ENCODE results near the gene ITGB4.

The ITGB4 gene

GRCh38 chr17:75720656-75721462, at the start of gene ITGB4:
ITGB4 (plus strand) TSS chr17:75721459; CDS start chr17:75724704, 3,245 bp downstream.
- Mint-ChIP-seq H3K27ac (peak within 1 kb of the TSS; percentile 47), H3K4me3 (peak within 1 kb of the TSS; percentile 72), H3K9me3 (no peaks in the 10 kb centered on the region), H3K36me3 (no peaks in the 10 kb centered on the region), H3K27me3 (peaks cover 34% of the 10 kb centered on the region), H3K4me1 (peaks cover 8% of the 10 kb centered on the region)
- ATAC-seq, result peak; percentile 84

- Mint-ChIP-seq H3K9me3 (no peaks in the 10 kb centered on the region), H3K4me1 (peaks cover 28% of the 10 kb centered on the region), H3K27ac (no peak overlapping the region), H3K36me3 (peaks cover 23% of the 10 kb centered on the region), H3K4me3 (no peak overlapping the region), H3K27me3 (no peaks in the 10 kb centered on the region)
- no peak for ATAC-seq
These were observed 49.2 kb upstream of the ITGB4 start for GRCh38 chr17:75672011-75672410.

GRCh38 chr17:75673487-75673886, 47.8 kb upstream of the ITGB4 start:
- no peak for ATAC-seq
- Mint-ChIP-seq H3K4me1 (peaks cover 29% of the 10 kb centered on the region), H3K36me3 (peaks cover 21% of the 10 kb centered on the region), H3K27me3 (no peaks in the 10 kb centered on the region), H3K9me3 (no peaks in the 10 kb centered on the region), H3K4me3 (no peak overlapping the region), H3K27ac (no peak overlapping the region)

GRCh38 chr17:75676461-75676860, 44.8 kb upstream of the ITGB4 start:
- no peak overlapping the region for H3K4me3 Mint-ChIP-seq
- H3K27me3 Mint-ChIP-seq, result no peaks in the 10 kb centered on the region
- peaks cover 25% of the 10 kb centered on the region for H3K4me1 Mint-ChIP-seq
- H3K36me3 Mint-ChIP-seq, result peaks cover 26% of the 10 kb centered on the region
- H3K9me3 Mint-ChIP-seq, result no peaks in the 10 kb centered on the region
- no peak overlapping the region for H3K27ac Mint-ChIP-seq
- no peak for ATAC-seq

GRCh38 chr17:75679706-75680211, 41.5 kb upstream of the ITGB4 start:
- H3K27ac Mint-ChIP-seq, result no peak overlapping the region
- H3K36me3 Mint-ChIP-seq, result peaks cover 24% of the 10 kb centered on the region
- H3K4me3 Mint-ChIP-seq, result no peak overlapping the region
- H3K9me3 Mint-ChIP-seq, result no peaks in the 10 kb centered on the region
- ATAC-seq, result no peak
- no peaks in the 10 kb centered on the region for H3K27me3 Mint-ChIP-seq
- peaks cover 31% of the 10 kb centered on the region for H3K4me1 Mint-ChIP-seq

GRCh38 chr17:75680431-75680830, 40.8 kb upstream of the ITGB4 start:
- ATAC-seq, result no peak
- H3K27me3 Mint-ChIP-seq, result no peaks in the 10 kb centered on the region
- H3K27ac Mint-ChIP-seq, result no peak overlapping the region
- H3K4me1 Mint-ChIP-seq, result peaks cover 32% of the 10 kb centered on the region
- no peak overlapping the region for H3K4me3 Mint-ChIP-seq
- H3K9me3 Mint-ChIP-seq, result no peaks in the 10 kb centered on the region
- peaks cover 30% of the 10 kb centered on the region for H3K36me3 Mint-ChIP-seq

GRCh38 chr17:75681289-75681688, 40.0 kb upstream of the ITGB4 start:
- ATAC-seq, result no peak
- Mint-ChIP-seq H3K27me3 (no peaks in the 10 kb centered on the region), H3K27ac (no peak overlapping the region), H3K9me3 (no peaks in the 10 kb centered on the region), H3K36me3 (peaks cover 33% of the 10 kb centered on the region), H3K4me3 (no peak overlapping the region), H3K4me1 (peaks cover 40% of the 10 kb centered on the region)

- no peaks in the 10 kb centered on the region for H3K27me3 Mint-ChIP-seq
- H3K9me3 Mint-ChIP-seq, result no peaks in the 10 kb centered on the region
- H3K36me3 Mint-ChIP-seq, result peaks cover 38% of the 10 kb centered on the region
- no peak overlapping the region for H3K27ac Mint-ChIP-seq
- peaks cover 57% of the 10 kb centered on the region for H3K4me1 Mint-ChIP-seq
- no peak for ATAC-seq
- no peak overlapping the region for H3K4me3 Mint-ChIP-seq
These were observed 37.7 kb upstream of the ITGB4 start for GRCh38 chr17:75683583-75683982.

- Mint-ChIP-seq H3K27ac (no peak overlapping the region), H3K36me3 (peaks cover 34% of the 10 kb centered on the region), H3K9me3 (no peaks in the 10 kb centered on the region), H3K4me3 (no peak overlapping the region), H3K4me1 (peaks cover 62% of the 10 kb centered on the region), H3K27me3 (no peaks in the 10 kb centered on the region)
- no peak for ATAC-seq
These were observed 37.0 kb upstream of the ITGB4 start for GRCh38 chr17:75684249-75684648.

GRCh38 chr17:75684924-75685323, 36.3 kb upstream of the ITGB4 start:
- no peak for ATAC-seq
- Mint-ChIP-seq H3K27ac (peak overlapping the region; percentile 90), H3K36me3 (peaks cover 30% of the 10 kb centered on the region), H3K27me3 (no peaks in the 10 kb centered on the region), H3K9me3 (no peaks in the 10 kb centered on the region), H3K4me3 (no peak overlapping the region), H3K4me1 (peaks cover 62% of the 10 kb centered on the region)

GRCh38 chr17:75685499-75685898, 35.8 kb upstream of the ITGB4 start:
- no peaks in the 10 kb centered on the region for H3K9me3 Mint-ChIP-seq
- H3K27me3 Mint-ChIP-seq, result no peaks in the 10 kb centered on the region
- H3K4me3 Mint-ChIP-seq, result no peak overlapping the region
- no peak for ATAC-seq
- peak overlapping the region; percentile 90 for H3K27ac Mint-ChIP-seq
- H3K4me1 Mint-ChIP-seq, result peaks cover 63% of the 10 kb centered on the region
- H3K36me3 Mint-ChIP-seq, result peaks cover 24% of the 10 kb centered on the region

- peaks cover 23% of the 10 kb centered on the region for H3K36me3 Mint-ChIP-seq
- peak overlapping the region; percentile 47 for H3K4me3 Mint-ChIP-seq
These were observed 32.9 kb upstream of the ITGB4 start for GRCh38 chr17:75688209-75688825.

GRCh38 chr17:75689441-75689873, 31.8 kb upstream of the ITGB4 start:
- Mint-ChIP-seq H3K4me3 (peak overlapping the region; percentile 65), H3K27me3 (no peaks in the 10 kb centered on the region), H3K27ac (peak overlapping the region; percentile 90), H3K4me1 (peaks cover 73% of the 10 kb centered on the region), H3K36me3 (peaks cover 28% of the 10 kb centered on the region), H3K9me3 (no peaks in the 10 kb centered on the region)
- ATAC-seq, result peak; percentile 89

More at GRCh38 chr17:75688209-75688825, 32.9 kb upstream of the ITGB4 start:
- Mint-ChIP-seq H3K4me1 (peaks cover 80% of the 10 kb centered on the region), H3K27ac (peak overlapping the region; percentile 90), H3K27me3 (no peaks in the 10 kb centered on the region), H3K9me3 (no peaks in the 10 kb centered on the region)
- ATAC-seq, result no peak

GRCh38 chr17:75691371-75691791, 29.9 kb upstream of the ITGB4 start:
- Mint-ChIP-seq H3K27me3 (no peaks in the 10 kb centered on the region), H3K4me1 (peaks cover 55% of the 10 kb centered on the region), H3K4me3 (no peak overlapping the region), H3K9me3 (no peaks in the 10 kb centered on the region), H3K36me3 (peaks cover 27% of the 10 kb centered on the region), H3K27ac (peak overlapping the region; percentile 90)
- ATAC-seq, result no peak

GRCh38 chr17:75691801-75692626, 29.2 kb upstream of the ITGB4 start:
- no peaks in the 10 kb centered on the region for H3K9me3 Mint-ChIP-seq
- peak overlapping the region; percentile 90 for H3K27ac Mint-ChIP-seq
- no peak for ATAC-seq
- peaks cover 49% of the 10 kb centered on the region for H3K4me1 Mint-ChIP-seq
- peaks cover 28% of the 10 kb centered on the region for H3K36me3 Mint-ChIP-seq
- no peak overlapping the region for H3K4me3 Mint-ChIP-seq
- no peaks in the 10 kb centered on the region for H3K27me3 Mint-ChIP-seq
